ENCODE data around the gene CFAP46. TPM values are rescaled to one million over a fixed set of nuclear protein-coding genes. Genes with fewer than 3 reads are reported as not detected.

The CFAP46 gene
- total RNA-seq, 1 experiment from 2014 or later, result not detected

DNA sequence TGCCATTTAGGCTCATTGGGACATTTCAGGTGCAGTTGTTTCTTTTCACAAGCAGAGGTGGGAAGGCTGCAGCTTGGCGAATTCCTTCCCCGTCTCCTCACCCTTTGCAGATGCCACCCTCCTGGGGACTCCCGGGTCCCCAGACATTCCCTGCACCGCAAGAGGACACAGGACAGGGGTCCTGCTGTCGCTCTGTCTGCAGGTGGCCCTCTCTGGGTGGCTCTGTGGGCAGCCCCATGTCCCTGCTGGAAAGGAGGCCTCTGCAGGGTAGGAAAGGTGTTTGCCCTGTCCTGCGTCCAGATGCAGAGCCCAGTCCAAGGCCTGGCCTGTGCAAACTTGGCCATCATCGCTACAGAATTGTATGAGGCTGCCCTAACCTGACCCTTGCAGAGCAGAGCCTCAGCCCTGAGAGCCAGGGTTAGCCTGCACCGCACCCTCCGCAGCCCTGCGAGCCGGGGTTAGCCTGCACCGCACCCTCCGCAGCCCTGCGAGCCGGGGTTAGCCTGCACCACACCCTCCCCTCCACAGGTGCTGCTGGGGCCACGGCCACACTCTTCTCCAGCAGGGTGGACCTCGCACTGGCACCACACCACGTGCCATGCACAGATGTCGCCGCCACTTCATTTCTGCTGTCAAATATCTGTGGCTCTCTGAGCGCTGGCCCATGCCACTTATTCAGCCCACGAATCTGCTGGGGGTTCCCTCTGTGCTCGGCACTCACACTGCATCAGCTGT, 61.0 kb downstream of the CFAP46 start:
- Mint-ChIP-seq H3K36me3 (ENCODE audit: insufficient read depth, unreplicated experiment) (no peaks in the 10 kb centered on the region), H3K27ac (ENCODE audit: unreplicated experiment) (no peak overlapping the region), H3K4me1 (ENCODE audit: low read depth, unreplicated experiment) (no peaks in the 10 kb centered on the region), H3K27me3 (ENCODE audit: unreplicated experiment) (peaks cover 71% of the 10 kb centered on the region), H3K4me3 (ENCODE audit: low read depth, unreplicated experiment) (no peak overlapping the region), H3K9me3 (ENCODE audit: low read depth, unreplicated experiment) (no peaks in the 10 kb centered on the region)
- CTCF ChIA-PET, result no interaction called here
- intact Hi-C loops (cut with micrococcal nuclease; ENCODE audit: unreplicated experiment), result no loop called here
- DNase-seq, result no peak
- BruUV-seq (replicated peaks), result no TSS peak
- TF ChIP-seq, protein P1, sequence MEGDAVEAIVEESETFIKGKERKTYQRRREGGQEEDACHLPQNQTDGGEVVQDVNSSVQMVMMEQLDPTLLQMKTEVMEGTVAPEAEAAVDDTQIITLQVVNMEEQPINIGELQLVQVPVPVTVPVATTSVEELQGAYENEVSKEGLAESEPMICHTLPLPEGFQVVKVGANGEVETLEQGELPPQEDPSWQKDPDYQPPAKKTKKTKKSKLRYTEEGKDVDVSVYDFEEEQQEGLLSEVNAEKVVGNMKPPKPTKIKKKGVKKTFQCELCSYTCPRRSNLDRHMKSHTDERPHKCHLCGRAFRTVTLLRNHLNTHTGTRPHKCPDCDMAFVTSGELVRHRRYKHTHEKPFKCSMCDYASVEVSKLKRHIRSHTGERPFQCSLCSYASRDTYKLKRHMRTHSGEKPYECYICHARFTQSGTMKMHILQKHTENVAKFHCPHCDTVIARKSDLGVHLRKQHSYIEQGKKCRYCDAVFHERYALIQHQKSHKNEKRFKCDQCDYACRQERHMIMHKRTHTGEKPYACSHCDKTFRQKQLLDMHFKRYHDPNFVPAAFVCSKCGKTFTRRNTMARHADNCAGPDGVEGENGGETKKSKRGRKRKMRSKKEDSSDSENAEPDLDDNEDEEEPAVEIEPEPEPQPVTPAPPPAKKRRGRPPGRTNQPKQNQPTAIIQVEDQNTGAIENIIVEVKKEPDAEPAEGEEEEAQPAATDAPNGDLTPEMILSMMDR (IDR thresholded peaks at IDR 0.05; ENCODE audit: unreplicated experiment), result no peak

- intact Hi-C loops (cut with micrococcal nuclease; ENCODE audit: unreplicated experiment), result no loop called here
- no peak for DNase-seq
- TF ChIP-seq, protein P1 (IDR thresholded peaks at IDR 0.05; ENCODE audit: unreplicated experiment), result no peak
- no peaks in the 10 kb centered on the region for H3K36me3 Mint-ChIP-seq (ENCODE audit: insufficient read depth, unreplicated experiment)
- no peak overlapping the region for H3K4me3 Mint-ChIP-seq (ENCODE audit: low read depth, unreplicated experiment)
- H3K9me3 Mint-ChIP-seq (ENCODE audit: low read depth, unreplicated experiment), result no peaks in the 10 kb centered on the region
- H3K27me3 Mint-ChIP-seq (ENCODE audit: unreplicated experiment), result peaks cover 79% of the 10 kb centered on the region
- no peak overlapping the region for H3K27ac Mint-ChIP-seq (ENCODE audit: unreplicated experiment)
- BruUV-seq (replicated peaks), result no TSS peak
- H3K4me1 Mint-ChIP-seq (ENCODE audit: low read depth, unreplicated experiment), result no peaks in the 10 kb centered on the region
- CTCF ChIA-PET, result no interaction called here
Observed at GRCh38 chr10:132880128-132880981, 62.0 kb downstream of the CFAP46 start.

DNA sequence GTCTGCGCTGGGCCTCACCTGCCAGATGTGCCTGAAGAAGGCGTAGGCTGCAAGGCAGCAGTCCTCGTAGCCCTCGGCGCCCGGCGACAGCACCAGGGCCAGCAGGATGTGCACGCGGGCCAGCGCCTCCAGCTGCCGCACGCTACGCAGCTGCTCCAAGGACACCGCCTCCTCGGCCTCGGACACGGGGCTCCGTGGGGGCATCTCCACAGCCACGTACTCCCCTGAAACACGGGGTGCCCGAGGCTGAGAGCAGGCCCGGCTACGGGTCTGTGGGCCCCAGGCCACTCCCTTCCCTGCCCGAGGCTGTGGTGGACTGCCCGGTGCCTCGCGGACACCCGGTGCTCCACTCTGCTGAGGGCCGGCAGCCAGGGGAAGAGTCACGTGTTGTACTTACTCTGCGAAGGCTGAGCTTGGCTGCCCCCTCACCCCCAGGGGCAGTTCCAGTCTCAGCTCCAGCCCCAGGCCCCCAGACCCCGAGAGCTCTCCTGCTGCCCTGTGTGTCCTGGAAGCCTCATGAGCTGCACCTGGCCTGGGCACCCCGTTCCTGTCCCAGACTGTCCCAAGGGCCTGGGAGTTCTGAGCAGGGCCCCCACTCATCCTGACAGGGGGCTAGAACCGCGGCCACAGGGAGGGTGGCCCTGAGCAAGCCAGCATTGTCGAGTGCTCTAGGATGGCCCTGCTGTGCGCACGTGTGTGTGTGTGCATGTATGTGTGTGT, 62.8 kb downstream of the CFAP46 start:
- no peak for DNase-seq
- CTCF ChIA-PET, result no interaction called here
- no peaks in the 10 kb centered on the region for H3K36me3 Mint-ChIP-seq (ENCODE audit: insufficient read depth, unreplicated experiment)
- TF ChIP-seq, protein P1 (IDR thresholded peaks at IDR 0.05; ENCODE audit: unreplicated experiment), result no peak
- H3K27me3 Mint-ChIP-seq (ENCODE audit: unreplicated experiment), result peaks cover 80% of the 10 kb centered on the region
- BruUV-seq (replicated peaks), result no TSS peak
- H3K9me3 Mint-ChIP-seq (ENCODE audit: low read depth, unreplicated experiment), result no peaks in the 10 kb centered on the region
- intact Hi-C loops (cut with micrococcal nuclease; ENCODE audit: unreplicated experiment), result no loop called here
- no peaks in the 10 kb centered on the region for H3K4me1 Mint-ChIP-seq (ENCODE audit: low read depth, unreplicated experiment)
- H3K4me3 Mint-ChIP-seq (ENCODE audit: low read depth, unreplicated experiment), result no peak overlapping the region
- no peak overlapping the region for H3K27ac Mint-ChIP-seq (ENCODE audit: unreplicated experiment)

GRCh38 chr10:132878730-132879407, 63.5 kb downstream of the CFAP46 start:
- no peaks in the 10 kb centered on the region for H3K9me3 Mint-ChIP-seq (ENCODE audit: low read depth, unreplicated experiment)
- no TSS peak for BruUV-seq (replicated peaks)
- H3K4me1 Mint-ChIP-seq (ENCODE audit: low read depth, unreplicated experiment), result no peaks in the 10 kb centered on the region
- H3K36me3 Mint-ChIP-seq (ENCODE audit: insufficient read depth, unreplicated experiment), result no peaks in the 10 kb centered on the region
- DNase-seq, result no peak
- TF ChIP-seq, protein P1 (IDR thresholded peaks at IDR 0.05; ENCODE audit: unreplicated experiment), result no peak
- no peak overlapping the region for H3K27ac Mint-ChIP-seq (ENCODE audit: unreplicated experiment)
- CTCF ChIA-PET, result no interaction called here
- no peak overlapping the region for H3K4me3 Mint-ChIP-seq (ENCODE audit: low read depth, unreplicated experiment)
- intact Hi-C loops (cut with micrococcal nuclease; ENCODE audit: unreplicated experiment), result no loop called here
- peaks cover 76% of the 10 kb centered on the region for H3K27me3 Mint-ChIP-seq (ENCODE audit: unreplicated experiment)

Measured in Calu3 (cell line).